H7 (cell line): ENCODE data around the gene GRIK2. TPM values are rescaled to one million over a fixed set of nuclear protein-coding genes. Genes with fewer than 3 reads are reported as not detected.
"Not testable (repeated sequence)": the region's sequence is repeated elsewhere in the genome, so short reads cannot be mapped to it uniquely, and the experiment has no call there.

Experiments used
- DNase-seq: peaks from one replicate; pipeline ENCODE4 v3.0.0; 2012
- H3K27me3 ChIP-seq: 2 replicates; pipeline ENCODE4 v1.6.0; 2011; ENCODE audit warnings: mild to moderate bottlenecking, low read length; ENCODE audit not compliant: control insufficient read depth, insufficient read depth
- H3K36me3 ChIP-seq: replicated peaks from 2 replicates; pipeline ENCODE4 v1.5.1; 2011; ENCODE audit warnings: low read length; ENCODE audit not compliant: control insufficient read depth, insufficient read depth
- H3K4me3 ChIP-seq: 2 replicates; pipeline ENCODE4 v1.5.1; 2011; ENCODE audit warnings: low read depth, mild to moderate bottlenecking, control low read depth, low read length, moderate library complexity; ENCODE audit not compliant: insufficient read depth
- total RNA-seq: library from RNA; depleted of rRNA; stranded (reverse); fragments of >200 nt; shearing (Covaris generic); gene quantifications from 2 replicates; pipeline ENCODE4 v1.2.3, GENCODE V29; 2014

The GRIK2 gene
- total RNA-seq, 1 experiment from 2014 or later = 0.76 TPM

GRCh38 chr6:102022281-102022680 is 628.8 kb downstream of the GRIK2 start:
- Histone ChIP-seq H3K36me3 (no peaks in the 10 kb centered on the region), H3K27me3 (no peaks in the 10 kb centered on the region), H3K4me3 (no peak overlapping the region)
- no peak for DNase-seq

- Histone ChIP-seq H3K4me3 (no peak overlapping the region), H3K27me3 (no peaks in the 10 kb centered on the region), H3K36me3 (no peaks in the 10 kb centered on the region)
- DNase-seq = no peak
Measured at GRCh38 chr6:102022803-102023202, 629.3 kb downstream of the GRIK2 start.

DNA sequence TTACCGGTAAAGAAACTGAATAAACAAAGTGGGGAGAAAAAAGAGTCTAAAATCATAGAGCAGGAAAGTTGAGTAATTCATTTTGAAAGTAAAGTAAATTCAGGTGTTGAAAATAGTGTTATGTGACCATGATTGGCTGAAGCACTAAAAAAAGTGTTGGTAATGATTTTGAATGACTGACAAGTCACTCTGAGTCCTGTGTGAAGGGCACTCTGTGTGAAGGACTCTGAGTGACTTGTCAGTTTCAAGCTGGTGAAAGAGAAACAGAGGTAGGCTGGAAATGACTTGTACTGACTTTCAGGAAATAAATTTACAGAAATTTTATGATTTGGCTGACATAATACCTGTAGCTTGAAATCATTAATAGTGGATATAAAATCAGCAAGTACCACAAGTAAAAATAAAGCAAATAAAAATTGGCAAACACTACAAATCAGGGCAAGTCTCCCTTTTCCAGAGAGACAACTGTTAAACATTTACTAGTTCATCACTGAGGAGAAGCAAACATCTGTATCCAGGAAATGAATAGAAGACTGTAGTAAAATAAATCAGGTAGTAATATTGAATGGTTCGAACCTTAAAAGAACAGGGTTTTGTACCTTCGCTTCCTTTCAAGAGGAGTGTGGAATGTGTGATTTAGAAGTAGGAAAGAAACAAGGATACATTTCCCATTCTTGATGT is 630.6 kb downstream of the GRIK2 start:
- no peaks in the 10 kb centered on the region for H3K36me3 ChIP-seq
- H3K27me3 ChIP-seq = no peaks in the 10 kb centered on the region
- no peak for DNase-seq
- H3K4me3 ChIP-seq = no peak overlapping the region

DNA sequence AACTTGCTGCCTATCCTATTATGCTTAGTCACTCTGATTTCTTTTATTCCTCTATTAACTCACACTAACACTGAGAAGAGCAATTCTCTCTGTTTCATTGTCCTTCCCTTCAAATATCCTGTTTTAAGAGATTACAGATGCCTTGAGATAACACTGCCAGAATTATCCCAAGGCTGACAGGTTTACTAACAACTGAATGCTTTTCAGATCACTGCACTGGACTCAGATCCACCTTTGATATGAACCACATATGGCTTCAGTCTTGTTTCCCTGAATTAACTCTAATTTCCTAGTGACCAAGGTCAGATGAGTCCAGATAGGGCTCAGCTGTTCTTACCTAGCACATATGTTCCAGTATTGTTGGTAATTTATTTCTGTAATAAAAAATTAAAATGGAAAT is 633.1 kb downstream of the GRIK2 start:
- no peaks in the 10 kb centered on the region for H3K27me3 ChIP-seq
- no peak for DNase-seq
- H3K36me3 ChIP-seq = no peaks in the 10 kb centered on the region
- no peak overlapping the region for H3K4me3 ChIP-seq

DNA sequence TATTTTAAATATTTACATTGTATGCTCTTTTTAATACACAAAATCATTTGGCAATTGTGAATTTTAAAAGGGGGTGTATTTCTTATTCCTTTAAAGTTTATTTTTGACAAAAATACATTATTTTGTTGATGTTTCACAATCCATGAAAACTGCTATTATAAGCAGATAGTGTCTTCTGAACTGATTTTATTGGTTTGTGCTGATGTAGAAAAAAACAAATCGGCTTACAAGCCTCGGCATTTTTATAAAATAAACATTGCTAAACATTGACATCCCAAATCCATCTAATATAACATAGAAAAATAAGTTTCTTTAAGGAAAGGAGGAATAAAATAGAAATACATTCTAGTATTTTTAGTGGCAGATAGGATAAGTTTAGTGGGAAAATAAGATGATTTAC is 634.7 kb downstream of the GRIK2 start:
- DNase-seq = no peak
- Histone ChIP-seq H3K27me3 (no peaks in the 10 kb centered on the region), H3K36me3 (no peaks in the 10 kb centered on the region), H3K4me3 (no peak overlapping the region)

DNA sequence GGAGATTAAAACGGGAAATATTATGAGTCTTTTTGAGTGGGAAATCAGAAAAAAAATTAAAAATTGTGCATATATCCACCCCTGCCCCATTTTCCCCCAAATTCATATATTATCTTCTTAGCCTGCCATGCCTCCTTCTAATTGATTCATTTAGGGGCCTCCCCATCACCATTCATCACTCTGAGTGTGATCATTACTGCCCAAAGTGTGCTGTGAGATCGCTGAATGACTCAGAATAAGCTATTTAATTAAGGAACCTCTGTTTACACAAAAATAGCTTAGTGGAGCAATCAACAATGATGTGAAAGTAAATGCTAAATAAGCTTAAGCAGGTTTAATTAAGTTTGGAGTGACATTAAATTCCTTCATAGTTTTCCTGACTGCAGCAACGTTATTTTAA is 645.5 kb downstream of the GRIK2 start:
- H3K27me3 ChIP-seq = no peaks in the 10 kb centered on the region
- H3K4me3 ChIP-seq = no peak overlapping the region
- DNase-seq = no peak
- H3K36me3 ChIP-seq = no peaks in the 10 kb centered on the region

DNA sequence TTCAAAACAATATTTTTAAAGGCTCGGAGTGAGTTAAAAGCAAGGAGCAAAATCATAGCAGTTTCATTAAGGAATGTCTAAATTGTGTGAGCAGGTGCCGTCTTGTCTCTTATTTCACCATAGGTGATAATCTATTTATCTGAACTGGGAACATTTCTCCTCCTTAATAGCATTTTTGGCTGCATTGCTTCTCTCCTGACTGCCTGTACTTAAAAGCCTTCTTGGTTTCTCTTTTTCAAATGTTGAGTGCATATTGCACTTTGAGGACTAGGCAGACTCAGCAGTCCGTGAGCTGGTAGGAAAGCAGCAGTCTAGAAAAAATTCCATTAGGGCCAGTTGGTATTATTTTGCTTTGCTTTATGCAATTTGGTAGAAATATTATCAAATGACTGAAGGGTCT is 645.9 kb downstream of the GRIK2 start:
- Histone ChIP-seq H3K36me3 (no peaks in the 10 kb centered on the region), H3K27me3 (no peaks in the 10 kb centered on the region), H3K4me3 (no peak overlapping the region)
- DNase-seq = no peak

DNA sequence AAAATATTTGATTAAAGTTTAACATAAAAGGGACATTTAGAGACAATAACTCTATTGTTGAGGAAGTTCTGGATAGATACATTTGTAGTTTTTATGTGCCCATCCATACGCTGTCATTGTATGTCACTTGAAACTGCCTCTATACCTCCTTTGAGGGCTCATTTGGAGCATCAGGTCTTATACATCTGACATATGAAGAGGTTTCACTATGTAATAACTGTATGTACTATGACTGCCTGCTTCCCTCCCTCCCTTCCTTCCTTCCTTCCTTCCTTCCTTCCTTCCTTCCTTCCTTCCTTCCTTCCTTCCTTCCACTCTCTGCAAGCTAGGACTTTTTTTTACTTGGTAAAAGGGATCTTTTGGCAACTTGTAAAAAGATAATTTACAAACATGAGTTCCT is 657.5 kb downstream of the GRIK2 start:
- Histone ChIP-seq H3K4me3 (no peak overlapping the region), H3K27me3 (no peaks in the 10 kb centered on the region), H3K36me3 (no peaks in the 10 kb centered on the region)
- no peak for DNase-seq

GRCh38 chr6:102051720-102052119 is 658.2 kb downstream of the GRIK2 start:
- Histone ChIP-seq H3K4me3 (no peak overlapping the region), H3K36me3 (no peaks in the 10 kb centered on the region), H3K27me3 (no peaks in the 10 kb centered on the region)
- DNase-seq = no peak

- Histone ChIP-seq H3K4me3 (no peak overlapping the region), H3K27me3 (no peaks in the 10 kb centered on the region)
Measured at GRCh38 chr6:102064142-102064541, 670.6 kb downstream of the GRIK2 start.

GRCh38 chr6:102066301-102066700 is 672.8 kb downstream of the GRIK2 start:
- H3K4me3 ChIP-seq = no peak overlapping the region
- no peaks in the 10 kb centered on the region for H3K27me3 ChIP-seq
- no peak for DNase-seq
- H3K36me3 ChIP-seq = no peaks in the 10 kb centered on the region

More at GRCh38 chr6:102064142-102064541, 670.6 kb downstream of the GRIK2 start:
- no peak for DNase-seq
- no peaks in the 10 kb centered on the region for H3K36me3 ChIP-seq

GRCh38 chr6:102068349-102068929 is 674.9 kb downstream of the GRIK2 start:
- Histone ChIP-seq H3K36me3 (no peaks in the 10 kb centered on the region), H3K4me3 (no peak overlapping the region), H3K27me3 (no peaks in the 10 kb centered on the region)
- no peak for DNase-seq

GRCh38 chr6:102075539-102075938 is 682.0 kb downstream of the GRIK2 start:
- Histone ChIP-seq H3K27me3 (no peaks in the 10 kb centered on the region), H3K4me3 (no peak overlapping the region), H3K36me3 (no peaks in the 10 kb centered on the region)
- DNase-seq = no peak

GRCh38 chr6:102085257-102085656 is 691.7 kb downstream of the GRIK2 start:
- Histone ChIP-seq H3K36me3 (no peaks in the 10 kb centered on the region), H3K27me3 (no peaks in the 10 kb centered on the region), H3K4me3 (no peak overlapping the region)
- no peak for DNase-seq

DNA sequence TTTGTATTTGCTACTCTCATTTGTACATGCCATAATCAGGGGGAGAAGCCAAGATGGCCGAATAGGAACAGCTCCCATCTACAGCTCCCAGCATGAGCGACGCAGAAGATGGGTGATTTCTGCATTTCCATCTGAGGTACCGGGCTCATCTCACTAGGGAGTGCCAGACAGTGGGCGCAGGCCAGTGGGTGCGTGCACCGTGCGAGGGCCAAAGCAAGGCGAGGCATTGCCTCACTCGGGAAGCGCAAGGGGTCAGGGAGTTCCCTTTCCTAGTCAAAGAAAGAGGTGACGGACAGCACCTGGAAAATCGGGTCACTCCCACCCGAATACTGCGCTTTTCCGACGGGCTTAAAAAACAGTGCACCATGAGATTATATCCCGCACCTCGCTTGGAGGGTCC is 694.7 kb downstream of the GRIK2 start:
- not testable (repeated sequence) for H3K4me3 ChIP-seq, H3K36me3 ChIP-seq, DNase-seq, H3K27me3 ChIP-seq
